Ishikawa (cell line): ENCODE measurements around the gene UTP20.

Experiments
- CEBPB ChIP-seq: IDR thresholded peaks from 2 replicates; pipeline ENCODE4 v1.6.1; 2012
- CREB1 ChIP-seq: IDR thresholded peaks from 2 replicates; pipeline ENCODE4 v1.6.1; 2012; ENCODE audit warnings: low read depth
- RAD21 ChIP-seq: IDR thresholded peaks from 2 replicates; pipeline ENCODE4 v1.6.1; 2012; ENCODE audit warnings: low read depth
- REST ChIP-seq: IDR thresholded peaks from 2 replicates; pipeline ENCODE4 v1.6.1; 2012; ENCODE audit warnings: low read depth, mild to moderate bottlenecking
- TCF12 ChIP-seq: IDR thresholded peaks from 2 replicates; pipeline ENCODE4 v1.6.1; 2012; ENCODE audit warnings: low read depth
- YY1 ChIP-seq: IDR thresholded peaks from 2 replicates; pipeline ENCODE4 v1.6.1; 2012; ENCODE audit warnings: low read depth
- ZBTB7A ChIP-seq: IDR thresholded peaks from 2 replicates; pipeline ENCODE4 v1.6.1; 2012; ENCODE audit warnings: low read depth

- TF ChIP-seq CEBPB: no peak
- no peak for TF ChIP-seq TCF12
- no peak for TF ChIP-seq YY1
- TF ChIP-seq REST: no peak
- no peak for TF ChIP-seq ZBTB7A
- no peak for TF ChIP-seq CREB1
- no peak for TF ChIP-seq RAD21
Measured at GRCh38 chr12:101305794-101306193, 25.9 kb downstream of the UTP20 start.
